K562 (cell line): ENCODE results near the gene MEGF11. TPM values are rescaled to one million over a fixed set of nuclear protein-coding genes. Genes with fewer than 3 reads are reported as not detected.

Experiments
- ARID4B ChIP-seq: sonication (generic); formaldehyde crosslinking; IDR thresholded peaks from 2 replicates; pipeline ENCODE4 v1.8.0; 2022; ENCODE audit warnings: mild to moderate bottlenecking, missing genetic modification reagents
- BDP1 ChIP-seq: IDR thresholded peaks from 3 replicates; pipeline ENCODE4 v1.6.1; 2011; ENCODE audit not compliant: insufficient read length, insufficient read depth
- CBFA2T2 ChIP-seq: fragments of 450-650 bp; conservative IDR thresholded peaks from 2 replicates; pipeline ENCODE4 v1.6.1; 2017; ENCODE audit warnings: mild to moderate bottlenecking
- EP400 ChIP-seq: fragments of 450-650 bp; IDR thresholded peaks from 2 replicates; pipeline ENCODE4 v1.6.1; 2017; ENCODE audit warnings: antibody characterized with exemption, mild to moderate bottlenecking, moderate library complexity
- FOXP4 ChIP-seq: sonication (generic); formaldehyde crosslinking; IDR thresholded peaks from 2 replicates; pipeline ENCODE4 v1.8.0; 2022; ENCODE audit warnings: mild to moderate bottlenecking, missing genetic modification reagents, borderline replicate concordance
- MBD2 ChIP-seq: sonication (generic); IDR thresholded peaks from 2 replicates; pipeline ENCODE4 v1.6.1; 2016; ENCODE audit warnings: low read depth, borderline replicate concordance
- NR2F6 ChIP-seq: fragments of 450-650 bp; formaldehyde crosslinking; IDR thresholded peaks from 2 replicates; pipeline ENCODE4 v1.4.0; 2020; ENCODE audit warnings: mild to moderate bottlenecking
- NR3C1 ChIP-seq: sonication (generic); formaldehyde crosslinking; IDR thresholded peaks from 2 replicates; pipeline ENCODE4 v1.8.1; 2022; ENCODE audit warnings: missing genetic modification reagents
- PHF8 ChIP-seq: fragments of 200-600 bp; sonication (generic); IDR thresholded peaks from 2 replicates; pipeline ENCODE4 v1.6.1; 2012; ENCODE audit warnings: mixed run types, mild to moderate bottlenecking, inconsistent platforms, low read length, moderate library complexity, borderline replicate concordance
- PTTG1 ChIP-seq: fragments of 450-650 bp; IDR thresholded peaks from 2 replicates; pipeline ENCODE4 v1.6.1; 2016; ENCODE audit warnings: low read depth, mild to moderate bottlenecking, missing genetic modification characterization, missing compliant biosample characterization
- SMAD3 ChIP-seq: fragments of 450-650 bp; formaldehyde crosslinking; conservative IDR thresholded peaks from 2 replicates; pipeline ENCODE4 v1.4.0; 2020; ENCODE audit warnings: mild to moderate bottlenecking
- SRSF1 ChIP-seq: fragments of 200-400 bp; formaldehyde crosslinking; IDR thresholded peaks from 2 replicates; pipeline ENCODE4 v1.6.1; 2017; ENCODE audit warnings: mild to moderate bottlenecking, low read depth, low read length, moderate library complexity
- TAF9B ChIP-seq: fragments of 450-650 bp; IDR thresholded peaks from 2 replicates; pipeline ENCODE4 v1.6.1; 2018; ENCODE audit warnings: mild to moderate bottlenecking; ENCODE audit not compliant: partially characterized antibody
- TGIF2 ChIP-seq: sonication (generic); formaldehyde crosslinking; IDR thresholded peaks from 2 replicates; pipeline ENCODE4 v1.8.1; 2022; ENCODE audit warnings: mild to moderate bottlenecking, missing genetic modification reagents, moderate library complexity
- USF2 ChIP-seq: sonication (generic); formaldehyde crosslinking; IDR thresholded peaks from 2 replicates; pipeline ENCODE4 v1.5.0; 2020; ENCODE audit warnings: missing genetic modification reagents
- XRCC5 ChIP-seq: fragments of 200-400 bp; formaldehyde crosslinking; IDR thresholded peaks from 2 replicates; pipeline ENCODE4 v1.6.1; 2017; ENCODE audit warnings: low read depth, mild to moderate bottlenecking, low read length
- ZBED1 ChIP-seq: IDR thresholded peaks from 2 replicates; pipeline ENCODE4 v1.6.1; 2014
- ZNF197 ChIP-seq: fragments of 200-800 bp; sonication (Bioruptor generic); IDR thresholded peaks from 2 replicates; pipeline ENCODE4 v1.6.1; 2016; ENCODE audit warnings: low read depth, missing genetic modification characterization, missing compliant biosample characterization
- ZNF449 ChIP-seq: fragments of 250-450 bp; sonication (Bioruptor Pico); IDR thresholded peaks from 2 replicates; pipeline ENCODE4 v1.8.0; 2022; ENCODE audit warnings: moderate library complexity, mild to moderate bottlenecking, inconsistent platforms
- polyA plus RNA-seq, 8 experiments: library from polyadenylated mRNA; depleted of rRNA in 4 of 8; stranded (reverse) in 5 of 8; unstranded in 3 of 8; fragments of >200 nt; fragmentation: Nextera tagmentation in 2 of 8; fragmentation: Illumina TruSeq in 1 of 8; extraction: Ambion mirVana in 2 of 8; extraction: Trizol in 1 of 8; gene quantifications; 2 replicates each; pipeline versions ENCODE4 v1.2.1 to v1.2.3, GENCODE V29; 2011 to 2014; ENCODE audit warnings: inconsistent platforms in 1 of 8, missing spikeins in 1 of 8
- total RNA-seq, 7 experiments: library from RNA; depleted of rRNA in 6 of 7; stranded (reverse); fragments of >200 nt in 6 of 7; fragmentation: Illumina TruSeq in 2 of 7; extraction: Trizol in 2 of 7; gene quantifications; 2 replicates each; pipeline versions ENCODE4 v1.2.1 to v1.2.3, GENCODE V29; 2011 to 2021; ENCODE audit warnings: low replicate concordance in 1 of 7

The MEGF11 gene
- total and polyA plus RNA-seq, 9 of the 15 experiments (the other 6 are each of a cell fraction or from before 2014, with no cell fraction given) = 0.06 to 0.23 (median 0.20) TPM; not detected in 6

GRCh38 chr15:66233487-66234415 lies 19.8 kb downstream of the MEGF11 start (continued):
- TF ChIP-seq ARID4B (CRISPR knock-in tag) (no peak), PHF8 (no peak), CBFA2T2 (no peak; the same call in 1 of the 2 replicates), NR2F6 (CRISPR knock-in tag) (no peak), SMAD3 (CRISPR knock-in tag) (no peak), BDP1 (no peak), ZBED1 (no peak), TGIF2 (CRISPR knock-in tag) (no peak), XRCC5 (no peak), EP400 (peak; percentile 54), NR3C1 (no peak), SRSF1 (no peak), USF2 (CRISPR knock-in tag) (peak; percentile 92), PTTG1 (tag) (no peak), TAF9B (no peak), MBD2 (no peak), FOXP4 (CRISPR knock-in tag) (no peak), ZNF197 (no peak; the same call in 1 of the 2 replicates), ZNF449 (CRISPR knock-in tag) (no peak)
